Measurements from ENCODE around the gene NDFIP1.
A peak's percentile ranks its signal among the peaks of the same experiment; 100 is the strongest.
"Not testable (repeated sequence)": the region's sequence is repeated elsewhere in the genome, so short reads cannot be mapped to it uniquely, and the experiment has no call there.

NDFIP1 gene

GRCh38 chr5:142120247-142120935 is 11.8 kb downstream of the NDFIP1 start:
- no peak for DNase-seq

- no peak for DNase-seq
These were observed 13.5 kb downstream of the NDFIP1 start for GRCh38 chr5:142122121-142122520.

GRCh38 chr5:142125378-142125777 is 16.8 kb downstream of the NDFIP1 start:
- DNase-seq, result no peak

- DNase-seq, result no peak
These were observed 17.4 kb downstream of the NDFIP1 start for GRCh38 chr5:142125963-142126362.

GRCh38 chr5:142128675-142129208 is 20.2 kb downstream of the NDFIP1 start:
- DNase-seq, result no peak

GRCh38 chr5:142129446-142130066 is 21.0 kb downstream of the NDFIP1 start:
- no peak for DNase-seq

- no peak for DNase-seq
These were observed 22.8 kb downstream of the NDFIP1 start for GRCh38 chr5:142131394-142131793.

- DNase-seq, result no peak
These were observed 24.3 kb downstream of the NDFIP1 start for GRCh38 chr5:142132916-142133315.

GRCh38 chr5:142133330-142134206 is 25.0 kb downstream of the NDFIP1 start:
- DNase-seq, result no peak

- DNase-seq, result no peak
These were observed 25.9 kb downstream of the NDFIP1 start for GRCh38 chr5:142134331-142135010.

- DNase-seq, result no peak
These were observed 32.9 kb downstream of the NDFIP1 start for GRCh38 chr5:142141463-142141862.

- peak; percentile 41 for DNase-seq
These were observed 35.3 kb downstream of the NDFIP1 start for GRCh38 chr5:142143878-142144277.

- DNase-seq, result peak; percentile 71
These were observed 36.7 kb downstream of the NDFIP1 start for GRCh38 chr5:142145106-142145900.

GRCh38 chr5:142149363-142149762 is 40.8 kb downstream of the NDFIP1 start:
- DNase-seq, result no peak

GRCh38 chr5:142150431-142150830 is 41.9 kb downstream of the NDFIP1 start:
- no peak for DNase-seq

- peak; percentile 62 for DNase-seq
These were observed 43.1 kb downstream of the NDFIP1 start for GRCh38 chr5:142151436-142152383.

GRCh38 chr5:142152384-142152732 is 43.8 kb downstream of the NDFIP1 start:
- DNase-seq, result no peak

- no peak for DNase-seq
These were observed 45.3 kb downstream of the NDFIP1 start for GRCh38 chr5:142153674-142154448.

- not testable (repeated sequence) for DNase-seq
These were observed 45.9 kb downstream of the NDFIP1 start for GRCh38 chr5:142154449-142154841.

GRCh38 chr5:142156839-142157463 is 48.4 kb downstream of the NDFIP1 start:
- no peak for DNase-seq

Measured in activated CD4-positive, alpha-beta T cell treated with anti-CD3 and anti-CD28 coated beads, Interleukin-2, amount 50 U/mL, for 16 hours (primary cell).